GM21390 (cell line): ENCODE results near the gene SHLD1.
"Not testable (repeated sequence)": the region's sequence is repeated elsewhere in the genome, so short reads cannot be mapped to it uniquely, and the experiment has no call there.

Experiments
- ATAC-seq: cut with Tn5 transposase; IDR thresholded peaks from one replicate; pipeline ENCODE4 v1.9.1; 2021; ENCODE audit not compliant: unreplicated experiment

Gene SHLD1

DNA sequence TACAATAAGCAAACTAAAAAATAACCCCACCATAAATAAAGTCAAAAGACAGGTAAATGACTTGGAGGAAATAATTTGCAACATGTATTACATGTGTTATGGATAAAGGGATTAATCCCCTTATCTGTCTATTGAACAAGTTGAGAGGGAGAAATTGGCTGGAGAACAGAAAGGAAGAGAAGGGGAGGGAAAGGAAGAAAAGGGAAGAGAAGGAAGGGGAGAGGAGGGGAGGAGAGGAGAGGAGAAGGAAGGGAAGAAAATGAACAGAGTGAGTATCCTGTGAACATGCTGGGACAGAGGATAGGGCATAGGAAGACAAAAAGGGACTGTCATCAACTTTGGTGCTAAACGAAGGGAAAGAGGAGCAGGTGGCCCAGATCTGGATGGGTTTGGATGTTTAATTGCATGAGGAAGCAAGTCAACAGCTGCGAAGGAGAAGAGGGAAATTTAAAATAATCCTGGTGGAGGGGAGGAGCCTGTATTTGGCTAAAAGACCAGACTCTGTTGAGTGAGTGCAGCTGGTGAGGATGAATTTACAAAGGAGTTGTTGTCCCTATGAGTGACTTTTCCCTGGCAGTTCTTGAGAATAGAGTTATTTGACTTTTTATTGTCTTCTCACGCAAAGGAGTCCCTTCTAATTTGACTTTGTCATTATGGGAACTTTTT, 14.2 kb upstream of the SHLD1 start:
- ATAC-seq = no peak

DNA sequence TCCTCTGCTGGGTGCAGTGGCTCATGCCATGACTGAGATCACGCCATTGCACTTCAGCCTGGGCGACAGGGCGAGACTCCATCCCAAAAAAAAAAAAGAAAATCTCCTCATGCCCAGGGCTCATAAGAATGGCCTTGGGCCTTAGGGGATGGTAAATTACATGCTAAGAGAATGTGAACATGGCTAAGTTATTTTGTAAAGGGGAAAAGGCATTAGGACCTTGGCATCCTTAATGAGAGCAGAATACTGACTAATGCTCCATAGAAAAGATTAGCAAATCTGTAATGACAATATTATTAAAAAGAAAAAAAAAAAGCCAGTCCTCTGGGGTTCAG, 12.6 kb upstream of the SHLD1 start:
- ATAC-seq = no peak

DNA sequence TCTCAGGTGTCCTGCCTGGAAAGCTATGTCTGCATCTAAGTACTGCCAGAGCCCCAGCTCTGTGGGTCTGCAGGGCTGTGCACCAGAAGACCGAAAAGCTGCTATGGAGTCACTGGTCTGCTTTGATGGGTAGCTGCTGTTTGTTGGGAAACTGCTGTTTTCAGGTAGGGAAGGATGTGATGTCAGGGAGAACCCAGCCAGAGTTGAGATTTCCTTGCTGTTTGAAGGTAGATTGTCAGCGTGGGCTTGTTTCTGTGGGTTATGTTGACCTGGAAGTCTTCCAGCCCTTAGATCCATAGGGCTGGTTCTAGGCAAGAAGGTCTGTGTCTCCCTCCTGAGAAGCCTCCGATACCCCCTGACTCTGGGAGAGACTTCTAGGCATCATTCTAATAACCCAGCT, 12.2 kb upstream of the SHLD1 start:
- no peak for ATAC-seq

DNA sequence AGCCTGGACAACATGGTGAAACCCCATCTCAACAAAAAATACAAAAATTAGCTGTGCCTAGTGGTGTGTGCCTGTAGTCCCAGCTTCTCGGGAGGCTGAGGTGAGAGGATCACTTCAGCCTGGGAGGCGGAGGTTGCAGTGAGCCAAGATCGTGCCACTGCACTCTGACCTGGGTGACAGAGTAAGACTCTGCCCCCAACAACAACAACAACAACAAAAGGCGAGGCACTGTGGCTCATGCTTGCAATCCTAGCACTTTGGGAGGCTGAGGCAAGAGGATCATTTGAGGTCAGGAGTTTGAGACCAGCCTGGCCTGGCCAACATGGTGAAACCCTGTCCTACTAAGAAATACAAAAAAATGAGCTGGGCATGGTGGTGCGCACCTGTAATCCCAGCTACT, 9.6 kb upstream of the SHLD1 start:
- ATAC-seq = not testable (repeated sequence)

DNA sequence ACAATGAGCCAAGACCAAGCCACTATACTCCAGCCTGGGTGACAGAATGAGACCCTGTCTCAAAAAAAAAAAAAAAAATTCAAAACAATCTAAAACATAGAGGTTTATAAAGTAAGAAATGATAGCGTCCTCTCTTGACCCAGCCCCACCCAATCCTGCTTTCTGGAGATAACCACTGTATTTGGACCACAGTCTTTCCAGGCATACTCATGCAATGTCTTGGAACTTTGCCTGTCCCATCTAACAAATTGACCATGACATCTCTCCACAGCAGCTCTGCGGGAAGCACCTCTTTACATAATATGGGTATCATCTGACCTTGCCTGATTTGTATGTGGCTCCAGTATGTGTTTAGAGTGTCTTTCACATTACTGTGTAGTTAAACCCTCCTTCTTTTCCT, 9.1 kb upstream of the SHLD1 start:
- no peak for ATAC-seq

DNA sequence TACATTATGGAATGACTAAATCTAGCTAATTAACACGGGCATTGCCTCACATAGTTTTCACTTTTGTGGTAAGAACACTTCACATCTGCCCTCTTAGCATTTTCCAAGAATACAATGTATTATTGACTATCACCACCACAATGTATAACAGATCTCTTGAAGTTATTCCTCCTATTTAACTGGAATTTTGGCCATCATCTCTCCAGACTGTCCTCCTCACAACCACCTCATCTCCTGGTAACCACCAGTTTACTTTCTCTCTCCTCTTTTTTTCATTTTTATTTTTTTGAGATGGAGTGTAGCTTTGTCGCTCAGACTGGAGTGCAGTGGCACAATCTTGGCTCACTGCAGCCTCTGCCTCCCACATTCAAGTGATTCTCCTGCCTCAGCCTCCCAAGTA, 8.2 kb upstream of the SHLD1 start:
- ATAC-seq = no peak

DNA sequence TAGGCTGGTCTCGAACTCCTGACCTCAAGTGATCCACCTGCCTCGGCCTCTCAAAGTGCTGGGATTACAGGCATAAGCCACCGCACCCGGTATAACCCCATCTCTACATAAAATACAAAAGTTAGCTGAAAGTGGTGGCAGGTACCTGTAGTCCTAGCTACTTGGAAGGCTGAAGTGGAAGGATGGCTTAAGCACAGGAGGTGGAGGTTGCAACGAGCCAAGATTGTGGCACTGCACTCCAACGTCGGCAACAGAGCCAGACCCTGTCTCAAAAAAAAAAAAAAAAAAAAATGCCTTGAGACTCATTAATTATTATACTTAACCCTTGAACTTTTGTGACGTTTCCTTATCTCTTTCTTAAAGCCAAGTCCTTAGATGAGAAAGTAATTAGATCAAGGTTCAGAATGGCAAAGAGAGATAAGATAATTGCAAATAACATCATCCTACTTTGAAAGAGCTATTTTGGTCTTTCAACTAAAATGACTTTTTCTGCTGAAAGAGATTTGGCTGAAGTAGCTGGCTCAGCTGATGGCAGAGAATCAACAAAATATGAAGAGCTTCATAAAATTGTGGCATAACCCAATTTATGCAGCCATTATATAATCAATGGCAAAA, 4.7 kb upstream of the SHLD1 start:
- no peak for ATAC-seq

DNA sequence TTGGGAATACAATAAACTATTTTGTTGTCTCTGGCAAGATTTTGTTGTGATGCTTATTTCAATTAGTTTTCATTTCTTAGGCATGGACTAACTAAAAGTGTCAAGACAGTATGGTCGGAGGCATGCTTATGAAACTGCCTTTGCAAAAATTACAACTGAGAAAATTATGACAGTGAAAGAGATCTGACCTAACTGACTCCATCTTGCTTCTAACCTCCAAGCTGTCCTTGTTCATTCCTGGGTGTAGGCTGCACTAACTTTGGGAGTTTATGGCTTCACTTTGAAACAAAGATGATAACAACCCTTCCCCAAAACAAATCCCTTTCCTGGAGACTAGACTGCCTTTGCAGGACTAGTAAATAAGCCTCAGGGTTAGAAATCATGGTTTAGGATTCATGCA, 4.1 kb upstream of the SHLD1 start:
- ATAC-seq = no peak

DNA sequence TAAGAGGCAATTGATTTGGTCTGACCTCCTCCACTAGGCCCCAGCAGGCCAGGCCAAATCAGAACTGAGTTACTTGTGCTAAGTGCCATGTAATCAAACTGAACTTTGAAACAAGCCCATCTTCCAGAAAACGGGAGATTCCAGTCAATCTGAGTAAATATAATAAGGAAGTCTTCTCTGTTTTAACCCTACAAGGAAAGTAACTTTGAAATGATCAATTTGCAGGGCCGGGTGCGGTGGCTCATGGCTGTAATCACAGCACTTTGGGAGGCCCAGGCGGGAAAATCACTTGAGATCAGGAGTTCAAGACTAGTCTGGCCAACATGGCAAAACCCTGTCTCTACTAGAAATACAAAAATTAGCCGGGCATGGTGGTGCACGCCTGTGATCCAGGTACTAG, 2.0 kb upstream of the SHLD1 start:
- ATAC-seq = no peak

DNA sequence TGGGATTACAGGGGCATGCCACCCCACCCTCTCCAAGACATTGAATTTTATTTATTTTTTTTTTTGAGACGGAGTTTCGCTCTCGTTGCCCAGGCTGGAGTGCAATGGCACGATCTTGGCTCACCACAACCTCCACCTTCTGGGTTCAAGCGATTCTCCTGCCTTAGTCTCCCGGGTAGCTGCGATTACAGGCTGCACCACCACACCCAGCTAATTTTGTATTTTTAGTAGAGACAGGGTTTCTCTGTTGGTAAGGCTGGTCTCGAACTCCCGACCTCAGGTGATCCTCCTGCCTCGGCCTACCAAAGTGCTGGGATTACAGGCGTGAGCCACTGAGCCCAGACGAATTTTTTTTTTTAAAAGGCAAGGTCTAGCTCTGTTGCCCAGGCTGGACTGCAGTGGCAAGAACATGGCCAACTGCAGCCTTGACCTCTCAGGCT, 669 bp upstream of the SHLD1 start:
- not testable (repeated sequence) for ATAC-seq

DNA sequence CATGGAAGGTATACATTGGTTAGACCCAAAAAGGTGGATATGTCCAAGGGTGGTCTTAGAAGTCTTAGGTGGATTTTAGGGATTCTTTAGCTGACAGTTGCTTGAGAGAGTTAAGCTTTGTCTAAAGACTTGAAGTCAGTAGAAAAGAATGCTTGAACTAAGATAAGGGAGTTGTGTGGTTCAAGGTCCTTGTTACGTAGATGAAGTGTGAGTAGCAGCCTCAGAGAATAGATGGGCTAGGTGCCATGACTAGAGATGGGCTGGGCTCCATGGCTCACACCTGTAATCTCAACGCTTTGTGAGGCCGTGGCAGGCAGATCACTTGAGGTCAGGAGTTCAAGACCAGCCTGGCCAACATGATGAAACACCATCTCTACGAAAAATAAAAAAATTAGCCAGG, 1.7 kb downstream of the SHLD1 start:
- no peak for ATAC-seq

DNA sequence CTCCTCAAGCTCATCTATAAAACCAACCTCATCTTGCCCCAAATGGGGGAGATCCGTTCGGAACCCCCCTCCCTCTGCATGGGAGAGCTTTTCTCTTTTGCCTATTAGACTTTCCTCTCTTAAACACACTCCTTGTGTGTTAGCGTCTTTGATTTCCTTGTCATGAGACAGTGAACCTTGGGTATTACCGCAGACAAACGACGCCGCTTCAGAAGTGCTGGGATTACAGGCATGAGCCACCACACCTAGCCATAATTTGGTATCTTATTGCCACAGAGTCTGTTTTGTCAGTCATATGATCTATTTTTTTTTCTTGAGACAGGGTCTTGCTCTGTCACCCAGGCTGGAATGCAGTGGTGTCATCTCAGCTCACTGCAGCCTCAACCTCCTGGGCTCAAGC, 3.6 kb downstream of the SHLD1 start:
- ATAC-seq = no peak

DNA sequence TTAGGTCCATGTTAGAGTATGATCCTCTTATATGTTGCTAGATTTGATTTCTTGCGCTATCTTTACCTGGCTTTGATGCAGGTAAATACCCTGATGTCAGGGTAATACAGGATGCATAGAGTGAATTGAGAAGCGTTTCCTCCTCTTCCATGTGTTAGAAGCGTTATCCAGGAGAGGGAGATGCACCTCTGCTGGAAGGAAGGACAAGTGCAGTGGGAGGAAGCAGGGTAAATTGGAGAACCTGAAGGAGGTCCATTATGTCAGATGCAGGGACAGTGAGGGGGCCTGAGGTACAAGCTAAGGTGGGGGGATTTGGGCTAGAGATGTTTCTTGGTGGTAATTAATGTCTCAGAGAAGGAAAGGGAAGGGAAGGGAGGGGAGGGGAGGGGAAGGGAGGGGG, 7.7 kb downstream of the SHLD1 start:
- no peak for ATAC-seq

DNA sequence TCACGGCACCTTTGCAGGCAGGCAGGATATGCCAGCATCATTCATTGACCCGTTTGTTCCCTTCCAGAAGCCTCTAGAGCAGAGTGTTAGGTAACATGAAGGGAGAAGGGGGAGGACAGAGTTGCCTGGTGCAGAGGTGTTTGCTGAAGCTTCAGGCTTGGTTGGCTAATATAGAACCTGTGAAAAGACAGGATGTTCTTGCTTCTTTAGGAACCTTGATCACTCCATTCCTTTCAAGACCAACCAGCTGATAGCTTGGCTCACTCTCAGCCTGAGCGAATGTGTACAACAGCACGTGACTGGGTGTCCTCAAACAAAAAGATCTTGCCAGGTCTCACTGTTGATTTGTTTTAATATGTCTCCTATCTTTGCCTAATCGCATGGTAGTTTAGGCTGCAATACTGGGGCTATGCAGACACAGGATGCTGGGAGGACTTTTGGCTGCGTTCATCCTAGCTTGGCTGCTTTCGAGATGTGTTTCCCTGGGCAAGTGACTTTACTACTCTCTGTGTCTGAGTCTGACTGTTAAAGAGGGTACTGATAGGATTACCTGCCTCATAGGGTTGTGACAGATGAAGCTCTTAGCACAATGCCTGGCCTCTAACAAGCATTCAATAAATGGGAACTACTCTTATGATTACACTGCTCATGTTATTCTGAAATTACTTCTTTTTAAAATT, 16.0 kb downstream of the SHLD1 start:
- no peak for ATAC-seq

DNA sequence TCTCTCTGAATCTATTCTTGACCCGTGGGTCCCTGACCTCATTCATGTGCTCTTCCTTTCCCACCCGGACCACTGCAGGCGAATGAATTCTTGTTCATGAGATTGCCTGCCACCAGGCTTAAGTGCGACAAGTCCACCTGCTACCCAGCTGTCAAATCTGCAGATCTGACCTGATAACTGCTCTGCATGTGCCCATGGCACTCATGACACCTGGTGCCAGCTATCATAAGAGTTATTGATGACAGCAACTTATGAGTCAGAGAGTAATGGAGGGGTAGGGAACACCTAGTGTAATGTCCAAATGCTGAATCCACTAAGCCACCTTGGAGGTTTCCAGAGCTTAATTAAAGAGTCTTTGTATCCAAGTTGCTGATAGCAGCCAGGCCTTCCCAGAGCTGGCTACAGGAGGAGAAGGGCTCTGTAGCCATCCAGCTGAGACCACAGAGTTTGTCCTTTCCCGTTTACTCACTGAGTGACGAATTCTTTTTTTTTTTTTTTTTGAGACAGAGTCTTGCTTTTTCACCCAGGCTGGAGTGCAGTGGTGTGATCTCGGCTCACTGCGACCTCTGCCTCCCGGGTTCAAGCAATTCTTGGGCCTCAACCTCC, 17.4 kb downstream of the SHLD1 start:
- no peak for ATAC-seq

DNA sequence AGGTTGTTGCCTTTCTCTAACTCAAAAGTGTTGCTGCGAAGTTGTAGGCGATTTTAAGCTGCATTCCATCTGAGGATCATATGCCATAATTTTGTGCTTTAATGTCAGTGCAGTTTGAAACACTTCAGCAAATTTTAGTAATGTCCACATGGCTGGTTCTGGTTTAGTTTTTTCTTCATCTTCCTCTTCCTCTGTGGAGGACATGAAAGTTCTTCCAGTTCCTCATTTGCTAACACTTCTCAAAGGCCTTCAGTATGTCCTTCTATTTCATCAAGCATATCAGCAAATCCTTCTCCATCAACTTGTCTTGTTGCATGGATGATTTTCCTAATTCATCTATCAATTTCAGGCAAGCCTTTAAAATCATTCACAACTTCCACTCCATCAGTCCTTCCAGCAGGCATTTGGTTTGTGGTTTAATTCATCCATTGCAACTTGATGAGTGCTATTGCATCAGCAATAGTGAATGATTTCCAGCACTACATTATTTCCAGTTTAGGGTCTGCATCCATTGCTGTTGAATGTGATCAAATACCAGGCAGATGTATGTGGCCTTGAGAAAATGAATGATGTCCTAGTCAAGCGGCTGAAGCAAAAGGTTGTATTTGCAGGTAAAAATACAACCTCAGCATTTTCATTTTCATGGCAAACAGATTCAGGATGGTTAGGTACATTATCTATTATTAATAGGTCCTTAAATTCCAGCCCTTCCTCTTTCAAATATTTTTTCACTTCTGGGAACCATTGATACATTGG, 20.2 kb downstream of the SHLD1 start:
- no peak for ATAC-seq

DNA sequence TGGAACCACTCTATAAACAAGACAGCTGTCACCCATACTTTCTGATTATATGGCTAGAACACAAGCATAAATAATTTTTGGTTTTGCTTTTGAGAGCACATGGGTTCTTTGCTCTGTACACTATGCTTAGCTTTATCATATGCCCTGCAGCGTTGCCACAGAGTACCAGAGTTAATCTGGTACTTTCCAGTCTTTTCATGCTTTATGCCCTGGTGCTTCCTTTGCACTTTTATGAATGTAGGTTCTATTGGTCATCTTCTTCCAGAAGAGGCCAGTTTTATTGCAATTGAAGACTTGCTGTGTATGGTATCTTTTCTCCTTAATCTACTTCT, 20.8 kb downstream of the SHLD1 start:
- no peak for ATAC-seq

DNA sequence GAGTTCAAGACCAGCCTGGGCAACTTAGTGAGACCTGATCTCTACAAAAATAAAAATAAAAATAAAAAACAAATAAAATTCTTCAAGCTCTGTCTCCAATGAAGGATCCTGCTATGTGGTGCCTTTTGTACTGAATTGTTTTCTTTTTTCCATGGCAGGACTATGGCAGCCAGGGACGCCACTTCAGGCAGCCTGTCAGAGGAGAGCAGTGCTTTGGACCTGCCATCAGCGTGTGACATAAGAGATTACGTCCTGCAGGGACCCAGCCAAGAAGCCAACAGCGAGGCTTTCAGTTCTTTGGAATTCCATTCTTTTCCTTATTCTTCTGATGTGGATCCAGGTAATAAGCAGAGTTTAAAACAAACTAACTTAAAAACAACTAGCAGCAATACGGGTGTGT, 22.5 kb downstream of the SHLD1 start:
- ATAC-seq = no peak

DNA sequence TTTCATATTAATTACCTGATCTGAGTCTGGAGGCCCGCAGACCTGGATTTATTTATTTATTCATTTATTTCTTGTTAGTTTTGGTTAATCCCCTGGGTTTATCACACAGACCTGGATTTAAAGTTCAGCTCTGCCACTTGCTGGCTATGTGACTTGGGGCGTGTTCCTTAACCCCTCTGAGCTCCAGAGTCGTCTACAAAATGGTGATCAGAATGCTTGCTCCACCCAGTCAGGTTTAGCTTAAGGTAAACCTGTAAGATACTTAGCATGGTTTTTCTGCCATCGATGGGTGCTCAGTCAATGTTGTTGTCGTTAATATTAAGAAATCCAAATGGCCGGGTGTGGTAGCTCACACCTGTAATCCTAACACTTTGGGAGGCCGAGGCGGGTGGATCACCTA, 23.4 kb downstream of the SHLD1 start:
- no peak for ATAC-seq

DNA sequence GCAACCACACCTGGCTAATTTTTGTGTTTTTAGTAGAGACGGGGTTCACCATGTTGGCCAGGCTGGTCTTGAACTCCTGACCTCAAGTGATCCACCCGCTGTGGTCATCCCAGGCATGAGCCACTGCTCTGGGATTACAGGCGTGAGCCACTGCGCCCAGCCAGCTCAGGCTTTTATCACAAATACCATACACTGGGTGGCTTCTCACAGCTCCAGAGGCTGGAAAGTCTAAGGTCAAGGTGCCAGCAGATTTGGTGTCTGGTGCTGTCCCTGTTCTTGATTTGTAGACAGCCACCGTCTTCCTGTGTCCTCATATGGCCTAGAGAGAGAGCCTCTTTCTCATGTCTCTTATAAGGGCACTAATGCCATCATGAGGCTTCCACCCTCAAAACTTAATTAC, 25.9 kb downstream of the SHLD1 start:
- ATAC-seq = no peak

DNA sequence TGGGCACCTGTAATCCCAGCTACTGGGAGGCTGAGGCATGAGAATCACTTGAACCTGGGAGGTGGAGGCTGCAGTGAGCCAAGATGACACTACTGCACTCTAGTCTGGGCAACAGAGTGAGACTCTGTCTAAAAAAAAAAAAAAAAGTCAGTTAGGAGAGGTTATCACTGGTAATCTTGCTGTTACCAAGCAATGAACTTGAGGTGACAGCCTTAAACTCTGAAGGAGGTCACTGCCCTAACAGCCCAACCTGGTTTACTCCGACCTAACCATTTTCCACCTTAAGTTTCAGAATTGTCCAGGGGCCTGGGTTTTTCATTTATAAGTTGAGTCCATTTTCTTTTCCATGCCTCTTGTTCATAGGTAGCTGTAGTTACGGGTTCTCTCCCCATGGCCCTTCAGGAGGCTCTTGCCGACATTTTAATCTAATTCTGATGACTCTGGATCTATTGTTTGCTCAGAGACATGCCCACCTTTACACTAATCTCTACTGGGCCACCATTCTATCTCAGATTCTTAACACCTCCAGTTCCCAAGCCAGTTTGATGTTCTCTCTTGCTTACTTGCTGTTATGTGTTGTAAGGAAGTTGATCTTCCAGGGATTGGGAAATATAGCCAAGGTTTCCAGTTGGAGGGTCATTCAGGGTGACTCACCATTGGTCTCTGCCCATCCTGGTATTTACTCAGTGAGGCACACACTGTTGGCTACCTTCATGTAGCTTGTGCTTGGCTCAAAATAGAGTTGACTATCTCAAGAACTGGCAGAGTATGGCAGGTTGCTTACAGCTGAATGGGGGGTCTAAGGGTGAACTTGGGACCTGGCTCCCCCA, 29.1 kb downstream of the SHLD1 start:
- no peak for ATAC-seq
